Ishikawa (cell line): ENCODE data around the gene FOXK1.

Experiments used
- CEBPB ChIP-seq: IDR thresholded peaks from 2 replicates; pipeline ENCODE4 v1.6.1; 2012
- CREB1 ChIP-seq: IDR thresholded peaks from 2 replicates; pipeline ENCODE4 v1.6.1; 2012; ENCODE audit warnings: low read depth
- EGR1 ChIP-seq: IDR thresholded peaks from 2 replicates; pipeline ENCODE4 v1.6.1; 2012
- EP300 ChIP-seq: IDR thresholded peaks from 2 replicates; pipeline ENCODE4 v1.6.1; 2012; ENCODE audit warnings: borderline replicate concordance
- FOXM1 ChIP-seq: IDR thresholded peaks from 2 replicates; pipeline ENCODE4 v1.6.1; 2012; ENCODE audit warnings: low read depth, borderline replicate concordance
- MAX ChIP-seq: IDR thresholded peaks from 2 replicates; pipeline ENCODE4 v1.6.1; 2012
- NFIC ChIP-seq: IDR thresholded peaks from 2 replicates; pipeline ENCODE4 v1.6.1; 2012
- RAD21 ChIP-seq: IDR thresholded peaks from 2 replicates; pipeline ENCODE4 v1.6.1; 2012; ENCODE audit warnings: low read depth
- REST ChIP-seq: IDR thresholded peaks from 2 replicates; pipeline ENCODE4 v1.6.1; 2012; ENCODE audit warnings: low read depth, mild to moderate bottlenecking
- TAF1 ChIP-seq: IDR thresholded peaks from 2 replicates; pipeline ENCODE4 v1.6.1; 2012; ENCODE audit warnings: low read depth, mild to moderate bottlenecking
- TCF12 ChIP-seq: IDR thresholded peaks from 2 replicates; pipeline ENCODE4 v1.6.1; 2012; ENCODE audit warnings: low read depth
- TEAD4 ChIP-seq: IDR thresholded peaks from 2 replicates; pipeline ENCODE4 v1.6.1; 2012
- USF1 ChIP-seq: IDR thresholded peaks from 2 replicates; pipeline ENCODE4 v1.6.1; 2012
- YY1 ChIP-seq: IDR thresholded peaks from 2 replicates; pipeline ENCODE4 v1.6.1; 2012; ENCODE audit warnings: low read depth
- ZBTB7A ChIP-seq: IDR thresholded peaks from 2 replicates; pipeline ENCODE4 v1.6.1; 2012; ENCODE audit warnings: low read depth

The FOXK1 gene

GRCh38 chr7:4763091-4763793 lies 81.1 kb downstream of the FOXK1 start:
- no peak for TF ChIP-seq TCF12
- TF ChIP-seq TEAD4, result no peak
- no peak for TF ChIP-seq YY1
- no peak for TF ChIP-seq CREB1
- TF ChIP-seq FOXM1, result no peak
- no peak for TF ChIP-seq CEBPB
- TF ChIP-seq EGR1, result no peak
- TF ChIP-seq RAD21, result no peak
- TF ChIP-seq REST, result no peak
- no peak for TF ChIP-seq MAX
- no peak for TF ChIP-seq USF1
- TF ChIP-seq NFIC, result no peak
- no peak for TF ChIP-seq TAF1

GRCh38 chr7:4763794-4764185 lies 81.7 kb downstream of the FOXK1 start:
- no peak for TF ChIP-seq FOXM1
- TF ChIP-seq CEBPB, result no peak
- no peak for TF ChIP-seq TEAD4

- TF ChIP-seq YY1 (no peak), TAF1 (no peak)
Observed at GRCh38 chr7:4764402-4765007, 82.4 kb downstream of the FOXK1 start.

GRCh38 chr7:4765776-4766490 lies 83.8 kb downstream of the FOXK1 start:
- TF ChIP-seq EP300, result no peak
- no peak for TF ChIP-seq TCF12

- TF ChIP-seq EP300 (no peak), NFIC (no peak), FOXM1 (no peak), MAX (no peak), CREB1 (no peak), ZBTB7A (no peak), TAF1 (no peak), TCF12 (no peak)
Observed at GRCh38 chr7:4766666-4767519, 84.8 kb downstream of the FOXK1 start.

GRCh38 chr7:4768597-4769569 lies 86.8 kb downstream of the FOXK1 start:
- TF ChIP-seq NFIC, result no peak
- TF ChIP-seq EGR1, result no peak
- no peak for TF ChIP-seq RAD21
- no peak for TF ChIP-seq REST
- TF ChIP-seq CREB1, result no peak
- no peak for TF ChIP-seq TCF12
- no peak for TF ChIP-seq FOXM1
- TF ChIP-seq YY1, result no peak
- no peak for TF ChIP-seq USF1
- TF ChIP-seq EP300, result no peak
- no peak for TF ChIP-seq CEBPB
- TF ChIP-seq MAX, result no peak
- no peak for TF ChIP-seq TAF1
- TF ChIP-seq TEAD4, result no peak
- TF ChIP-seq ZBTB7A, result no peak
